Activated CD4-positive, alpha-beta T cell treated with anti-CD3 and anti-CD28 coated beads for 48 hours (primary cell): ENCODE measurements around the gene NLRP3.
"Not testable (repeated sequence)": the region's sequence is repeated elsewhere in the genome, so short reads cannot be mapped to it uniquely, and the experiment has no call there.

Source experiments
- DNase-seq: peaks from one replicate; pipeline ENCODE4 v3.0.0-alpha.2; 2020

The NLRP3 gene

GRCh38 chr1:247390996-247391395 is 25.0 kb upstream of the NLRP3 start:
- no peak for DNase-seq

GRCh38 chr1:247392088-247392487 is 23.9 kb upstream of the NLRP3 start:
- DNase-seq = no peak

- not testable (repeated sequence) for DNase-seq
Measured at GRCh38 chr1:247395075-247395474, 20.9 kb upstream of the NLRP3 start.

GRCh38 chr1:247400685-247401084 is 15.3 kb upstream of the NLRP3 start:
- DNase-seq = no peak

GRCh38 chr1:247401310-247402119 is 14.5 kb upstream of the NLRP3 start:
- no peak for DNase-seq

GRCh38 chr1:247402120-247402675 is 13.8 kb upstream of the NLRP3 start:
- no peak for DNase-seq

- no peak for DNase-seq
Measured at GRCh38 chr1:247406014-247406656, 9.8 kb upstream of the NLRP3 start.

- DNase-seq = peak; percentile 80
Measured at GRCh38 chr1:247407180-247407616, 8.8 kb upstream of the NLRP3 start.

- DNase-seq = peak; percentile 18
Measured at GRCh38 chr1:247408100-247408499, 7.9 kb upstream of the NLRP3 start.

- peak; percentile 60 for DNase-seq
Measured at GRCh38 chr1:247409869-247410544, 6.0 kb upstream of the NLRP3 start.

- DNase-seq = no peak
Measured at GRCh38 chr1:247411621-247412327, 4.2 kb upstream of the NLRP3 start.

GRCh38 chr1:247417831-247418230 is 1.9 kb downstream of the NLRP3 start:
- no peak for DNase-seq

- DNase-seq = no peak
Measured at GRCh38 chr1:247419336-247419735, 3.4 kb downstream of the NLRP3 start.

GRCh38 chr1:247421074-247421473 is 5.1 kb downstream of the NLRP3 start:
- DNase-seq = peak; percentile 57

- DNase-seq = no peak
Measured at GRCh38 chr1:247429496-247429895, 13.5 kb downstream of the NLRP3 start.

GRCh38 chr1:247430434-247430833 is 14.5 kb downstream of the NLRP3 start:
- no peak for DNase-seq

- no peak for DNase-seq
Measured at GRCh38 chr1:247431643-247432042, 15.7 kb downstream of the NLRP3 start.

- no peak for DNase-seq
Measured at GRCh38 chr1:247434005-247434404, 18.0 kb downstream of the NLRP3 start.

- no peak for DNase-seq
Measured at GRCh38 chr1:247435030-247435758, 19.2 kb downstream of the NLRP3 start.

- DNase-seq = no peak
Measured at GRCh38 chr1:247435759-247436147, 19.8 kb downstream of the NLRP3 start.

GRCh38 chr1:247437551-247438505 is 21.9 kb downstream of the NLRP3 start:
- DNase-seq = no peak
